CD14-positive monocyte (primary cell): ENCODE results near the gene CCDC102B. TPM values are rescaled to one million over a fixed set of nuclear protein-coding genes. Genes with fewer than 3 reads are reported as not detected.
"Not testable (repeated sequence)": the region's sequence is repeated elsewhere in the genome, so short reads cannot be mapped to it uniquely, and the experiment has no call there.

Experiments
- DNase-seq, 3 donors: peaks; one replicate each; pipeline ENCODE4 v3.0.0-alpha.2; 2011 to 2022
- H2AFZ ChIP-seq: 2 replicates; pipeline ENCODE4 v1.6.0; 2012; ENCODE audit warnings: mild to moderate bottlenecking, low read depth, low read length, inconsistent platforms; ENCODE audit not compliant: insufficient read depth, poor library complexity, severe bottlenecking
- H3K27ac ChIP-seq, 2 donors: 1 replicate in 1 of 2; 2 replicates in 1 of 2; pipeline ENCODE4 v1.5.1; 2012 to 2013; ENCODE audit warnings: low read length in 2 of 2, control low read depth in 1 of 2, inconsistent platforms in 1 of 2, low read depth in 1 of 2, mild to moderate bottlenecking in 1 of 2
- H3K27me3 ChIP-seq, 2 donors: one replicate each; pipeline versions ENCODE4 v1.6.0 to v1.6.1; 2011 to 2013; ENCODE audit warnings: low read length in 2 of 2; ENCODE audit not compliant: control insufficient read depth in 2 of 2, insufficient read depth in 2 of 2
- H3K36me3 ChIP-seq, 2 donors: replicated peaks in 1 of 2; 1 replicate in 1 of 2; 2 replicates in 1 of 2; pipeline versions ENCODE4 v1.5.1 to v1.6.1; 2012 to 2013; ENCODE audit warnings: low read length in 2 of 2, control low read depth in 1 of 2, inconsistent platforms in 1 of 2, mild to moderate bottlenecking in 1 of 2; ENCODE audit not compliant: insufficient read depth in 2 of 2, control insufficient read depth in 1 of 2
- H3K4me1 ChIP-seq, 2 donors: 1 replicate in 1 of 2; 2 replicates in 1 of 2; pipeline versions ENCODE4 v1.5.1 to v1.6.1; 2012 to 2013; ENCODE audit warnings: low read length in 2 of 2, control low read depth in 1 of 2, inconsistent platforms in 1 of 2, mild to moderate bottlenecking in 1 of 2, moderate library complexity in 1 of 2; ENCODE audit not compliant: insufficient read depth in 2 of 2, control insufficient read depth in 1 of 2
- H3K4me2 ChIP-seq: replicated peaks from 2 replicates; pipeline ENCODE3; 2012; ENCODE audit warnings: low read length, moderate library complexity, mild to moderate bottlenecking; ENCODE audit not compliant: poor library complexity, severe bottlenecking; ENCODE audit errors: extremely low read depth
- H3K4me3 ChIP-seq, 3 experiments: fragments of 200-600 bp in 1 of 3; sonication (generic) in 1 of 3; replicated peaks in 1 of 3; 1 replicate in 2 of 3; 2 replicates in 1 of 3; pipeline ENCODE4 v1.5.1; 2011 to 2013; ENCODE audit warnings: low read length in 3 of 3, mild to moderate bottlenecking in 3 of 3, control low read depth in 2 of 3, low read depth in 2 of 3, inconsistent platforms in 1 of 3, moderate library complexity in 1 of 3
- H3K79me2 ChIP-seq: 2 replicates; pipeline ENCODE4 v1.6.0; 2012; ENCODE audit warnings: mild to moderate bottlenecking, control low read depth, inconsistent platforms, low read length, moderate library complexity; ENCODE audit not compliant: insufficient read depth
- H3K9ac ChIP-seq: 2 replicates; pipeline ENCODE4 v1.6.0; 2017; ENCODE audit warnings: low read length, mild to moderate bottlenecking; ENCODE audit not compliant: insufficient read depth, poor library complexity, severe bottlenecking
- H3K9me3 ChIP-seq, 2 donors: replicated peaks in 1 of 2; 1 replicate in 1 of 2; 2 replicates in 1 of 2; pipeline versions ENCODE4 v1.5.1 to v1.6.1; 2012 to 2013; ENCODE audit warnings: low read length in 2 of 2, control low read depth in 1 of 2; ENCODE audit not compliant: control insufficient read depth in 1 of 2, insufficient read depth in 1 of 2
- H4K20me1 ChIP-seq: 2 replicates; pipeline ENCODE4 v1.6.0; 2012; ENCODE audit warnings: mild to moderate bottlenecking, low read length, control low read depth, moderate library complexity; ENCODE audit not compliant: insufficient read depth
- H3K27ac Mint-ChIP-seq, 7 donors: one replicate each; pipeline ENCODE4 v1.8.0; 2020; ENCODE audit warnings: mild to moderate bottlenecking in 7 of 7, mixed read lengths in 7 of 7, moderate library complexity in 6 of 7, inconsistent platforms in 2 of 7
- H3K27me3 Mint-ChIP-seq, 3 donors: one replicate each; pipeline ENCODE4 v1.8.0; 2021 to 2022; ENCODE audit warnings: low read depth in 3 of 3, mild to moderate bottlenecking in 3 of 3, mixed read lengths in 3 of 3, moderate library complexity in 3 of 3, inconsistent platforms in 1 of 3
- H3K36me3 Mint-ChIP-seq, 2 donors: one replicate each; pipeline ENCODE4 v1.8.0; 2020; ENCODE audit warnings: mixed read lengths in 2 of 2, inconsistent platforms in 1 of 2, mild to moderate bottlenecking in 1 of 2
- H3K4me1 Mint-ChIP-seq: one replicate; pipeline ENCODE4 v1.8.0; 2020; ENCODE audit warnings: mild to moderate bottlenecking, mixed read lengths
- H3K4me3 Mint-ChIP-seq, 2 donors: one replicate each; pipeline ENCODE4 v1.8.0; 2020; ENCODE audit warnings: mild to moderate bottlenecking in 2 of 2, mixed read lengths in 2 of 2, moderate library complexity in 1 of 2
- H3K9me3 Mint-ChIP-seq, 7 donors: one replicate each; pipeline ENCODE4 v1.8.0; 2020 to 2022; ENCODE audit warnings: mixed read lengths in 7 of 7, mild to moderate bottlenecking in 6 of 7, moderate library complexity in 6 of 7, inconsistent platforms in 2 of 7
- CTCF ChIP-seq: fragments of 200-600 bp; IDR thresholded peaks from one replicate; pipeline ENCODE4 v1.8.0; 2022; ENCODE audit warnings: antibody characterized with exemption, mild to moderate bottlenecking
- WGBS: methylation state at CpG from one replicate; pipeline ENCODE4 v1.1.5; 2013; ENCODE audit warnings: missing lambda C conversion rate; ENCODE audit not compliant: insufficient coverage; 5-methylcytosine and 5-hydroxymethylcytosine counted together
- intact Hi-C, 2 donors: fragments of 100-400 bp; cut with micrococcal nuclease; formaldehyde crosslinking; loops; one replicate each; pipeline versions ENCODE4 v1.15.0 to v1.15.1; 2023
- polyA plus RNA-seq, 3 donors: library from polyadenylated mRNA; depleted of rRNA in 1 of 3; unstranded in 2 of 3; stranded (reverse) in 1 of 3; fragments of 300-500 nt in 2 of 3; fragments of >200 nt in 1 of 3; fragmentation: Illumina TruSeq in 2 of 3; gene quantifications; 1 replicate in 2 of 3; 2 replicates in 1 of 3; pipeline ENCODE4 v1.2.3, GENCODE V29; 2012 to 2021

Gene CCDC102B
- polyA plus RNA-seq, 3 donors = 0.34 to 1.4 TPM; not detected in 1

DNA sequence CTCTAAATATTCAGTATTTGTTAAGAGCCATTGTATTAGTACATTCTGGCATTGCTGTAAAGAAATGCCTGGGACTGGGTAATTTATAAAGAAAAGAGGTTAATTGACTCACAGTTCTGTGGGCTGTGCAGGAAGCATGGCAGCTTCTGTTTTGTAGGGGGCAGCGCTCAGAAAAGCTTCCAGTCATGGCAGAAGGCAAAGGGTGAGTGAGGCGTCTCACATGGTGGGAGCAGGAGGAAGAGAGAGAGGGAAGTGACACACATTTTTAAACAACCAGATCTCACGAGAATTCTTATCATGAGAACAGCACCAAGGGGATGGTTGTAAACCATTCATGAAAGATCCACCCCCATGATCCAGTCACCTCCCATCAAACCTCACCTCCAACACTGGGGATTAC lies 13.8 kb upstream of the CCDC102B start:
- Mint-ChIP-seq H3K9me3 (peaks cover 0 to 4% (median 2%) of the 10 kb centered on the region in 7 donors), H3K4me3 (no peak overlapping the region), H3K27me3 (peaks cover 0 to 3% (median 0%) of the 10 kb centered on the region in 3 donors), H3K27ac (peak overlapping the region in 1 of 7 donors; percentile 6), H3K4me1 (peaks cover 7% of the 10 kb centered on the region), H3K36me3 (no peaks in the 10 kb centered on the region)
- H3K27me3 ChIP-seq = no peaks in the 10 kb centered on the region
- no peaks in the 10 kb centered on the region for H3K36me3 ChIP-seq
- H3K9me3 ChIP-seq = no peaks in the 10 kb centered on the region
- DNase-seq = no peak
- H3K4me1 ChIP-seq = peaks cover 6 to 8% of the 10 kb centered on the region in 2 donors
- no peaks in the 10 kb centered on the region for H3K79me2 ChIP-seq
- no peaks in the 10 kb centered on the region for H4K20me1 ChIP-seq
- intact Hi-C loops = no loop called here
- no peak overlapping the region for H3K9ac ChIP-seq
- no peak overlapping the region for H3K4me2 ChIP-seq
- H2AFZ ChIP-seq = no peak overlapping the region
- no peak overlapping the region for H3K4me3 ChIP-seq
- TF ChIP-seq CTCF = no peak
- WGBS = no CpG with 5 or more reads among the region's 3 CpGs
- no peak overlapping the region for H3K27ac ChIP-seq

GRCh38 chr18:68790290-68790689 lies 7.6 kb upstream of the CCDC102B start:
- H3K36me3 ChIP-seq, H3K4me3 Mint-ChIP-seq, H3K27ac ChIP-seq, H2AFZ ChIP-seq, H3K79me2 ChIP-seq, H4K20me1 ChIP-seq, H3K36me3 Mint-ChIP-seq, H3K4me1 ChIP-seq, H3K27me3 ChIP-seq, DNase-seq, H3K9ac ChIP-seq, H3K4me1 Mint-ChIP-seq, intact Hi-C loops, H3K27me3 Mint-ChIP-seq, H3K9me3 ChIP-seq, H3K9me3 Mint-ChIP-seq, H3K27ac Mint-ChIP-seq, H3K4me3 ChIP-seq, H3K4me2 ChIP-seq: not testable (repeated sequence)
- WGBS = 100% methylated on average over 3 of the region's 22 CpGs
